Spleen (tissue), 13 donors: ENCODE data around the gene GMCL1. TPM values are rescaled to one million over a fixed set of nuclear protein-coding genes. Genes with fewer than 3 reads are reported as not detected.

Source experiments
- DNase-seq: peaks from one replicate; pipeline ENCODE4 v3.0.0-alpha.2; 2020
- H3K27ac ChIP-seq, 8 donors: fragments of 200-600 bp; sonication (generic) in 7 of 8; 1 replicate in 4 of 8; 2 replicates in 4 of 8; pipeline versions ENCODE4 v1.5.0 to v1.8.0; 2016 to 2021; ENCODE audit warnings: inconsistent platforms in 4 of 8, mild to moderate bottlenecking in 4 of 8, moderate library complexity in 1 of 8
- H3K27me3 ChIP-seq, 7 donors: fragments of 200-600 bp; sonication (generic) in 6 of 7; replicated peaks in 1 of 7; 1 replicate in 4 of 7; 2 replicates in 3 of 7; pipeline versions ENCODE4 v1.5.0 to v1.8.0; 2016 to 2021; ENCODE audit warnings: inconsistent platforms in 3 of 7, mild to moderate bottlenecking in 1 of 7
- H3K36me3 ChIP-seq, 6 donors: fragments of 200-600 bp; sonication (generic) in 5 of 6; 1 replicate in 4 of 6; 2 replicates in 2 of 6; pipeline versions ENCODE4 v1.5.0 to v1.8.0; 2016 to 2021; ENCODE audit warnings: inconsistent platforms in 2 of 6
- H3K4me1 ChIP-seq, 6 donors: fragments of 200-600 bp; sonication (generic) in 5 of 6; 1 replicate in 3 of 6; 2 replicates in 3 of 6; pipeline versions ENCODE4 v1.5.0 to v1.8.0; 2016 to 2021; ENCODE audit warnings: inconsistent platforms in 3 of 6
- H3K4me3 ChIP-seq, 8 donors: fragments of 200-600 bp; sonication (generic) in 7 of 8; 1 replicate in 4 of 8; 2 replicates in 4 of 8; pipeline versions ENCODE4 v1.5.0 to v1.8.0; 2016 to 2021; ENCODE audit warnings: inconsistent platforms in 4 of 8, mild to moderate bottlenecking in 4 of 8, moderate library complexity in 2 of 8
- H3K9me3 ChIP-seq, 8 donors: fragments of 200-600 bp; sonication (generic) in 7 of 8; 1 replicate in 4 of 8; 2 replicates in 4 of 8; pipeline versions ENCODE4 v1.5.0 to v1.8.0; 2016 to 2021; ENCODE audit warnings: inconsistent platforms in 4 of 8
- POLR2A ChIP-seq, 3 donors: fragments of 450-650 bp; IDR thresholded peaks; one replicate each; pipeline ENCODE4 v1.5.1; 2017; ENCODE audit warnings: antibody characterized with exemption in 3 of 3, mild to moderate bottlenecking in 1 of 3
- POLR2AphosphoS5 ChIP-seq, 3 donors: sonication (generic); formaldehyde crosslinking; IDR thresholded peaks; one replicate each; pipeline ENCODE4 v1.5.1; 2017; ENCODE audit warnings: antibody characterized with exemption in 3 of 3
- WGBS, 5 donors: extraction: QIAGEN DNeasy Blood & Tissue Kit in 3 of 5; methylation state at CpG; one replicate each; pipeline versions ENCODE4 v1.1.5 to v1.1.7; 2013 to 2018; 5-methylcytosine and 5-hydroxymethylcytosine counted together
- intact Hi-C: fragments of 100-400 bp; cut with DNase I; formaldehyde crosslinking; loops from one replicate; pipeline ENCODE4 v1.15.0; 2023; ENCODE audit warnings: low total_unique reads
- long read RNA-seq, 2 donors: transcript quantifications; one replicate each; lab custom pipeline, GENCODE V29; 2026
- polyA plus RNA-seq, 3 donors: library from polyadenylated mRNA; stranded (reverse); fragments of 200-250 nt; gene quantifications; one replicate each; pipeline ENCODE4 v1.2.1, GENCODE V29; 2013
- total RNA-seq, 7 donors: library from RNA; depleted of rRNA in 3 of 7; stranded (reverse); fragments of >200 nt in 3 of 7; fragmentation: NEBNext Ultra II Directional in 4 of 7; extraction: Animal tissue kit (Norgen Biotek cat#: 25700) in 4 of 7; gene quantifications; one replicate each; pipeline versions ENCODE4 v1.1.0 to v1.2.1, GENCODE V29; 2016 to 2021
- TF ChIP-seq, protein P1 (sequence below), 11 experiments: fragments of 200-600 bp in 7 of 11; fragments of 450-650 bp in 4 of 11; sonication (generic) in 4 of 11; IDR thresholded peaks in 8 of 11; conservative IDR thresholded peaks in 3 of 11; 1 replicate in 7 of 11; 2 replicates in 4 of 11; pipeline versions ENCODE4 v1.4.0 to v1.8.0; 2016 to 2021; ENCODE audit warnings: antibody characterized with exemption in 11 of 11, inconsistent platforms in 4 of 11, mild to moderate bottlenecking in 1 of 11
- donor health status: healthy with polysubstance abuse.
- donor health status: DM: no; HTN: no; CAD: no; lungs with moderate emphysema.
- donor health status: DM: no; HTN: no; CAD: no.
- donor health status: Bipolar disorder and iron deficiency.
- donor health status: healthy.
- donor health status: DM: no; HTN: no; CAD: no.
- donor health status: DM: yes; HTN: yes; CAD: no.

Gene GMCL1
- total RNA-seq (10 to 100 TPM; 13.2 to 24.1 (median 19.8) TPM), polyA plus RNA-seq (1 to 10 TPM; 5.3 to 7.1 (median 7.1) TPM)
- long read RNA-seq, donor 1, full-length matches to known transcripts: 3 of 3 reads
- long read RNA-seq, donor 1, partial matches to known transcripts: 0 of 3 reads
- long read RNA-seq, donor 1, other reads (novel, unspliced or antisense): 0 of 3 reads
- long read RNA-seq, donor 2, full-length matches to known transcripts: 5 of 5 reads
- long read RNA-seq, donor 2, partial matches to known transcripts: 0 of 5 reads
- long read RNA-seq, donor 2, other reads (novel, unspliced or antisense): 0 of 5 reads

- H3K4me1 ChIP-seq: peaks cover 15 to 54% (median 43%) of the 10 kb centered on the region in 6 donors
- H3K9me3 ChIP-seq: no peaks in the 10 kb centered on the region
- 0 to 1% (median 0%) methylated on average over 12 to 74 of the region's 74 CpGs for WGBS, 5 donors
- peaks cover 0 to 7% (median 0%) of the 10 kb centered on the region in 6 donors for H3K36me3 ChIP-seq
- peak within 1 kb of the TSS; percentile 65 to 99 (median 95) for H3K4me3 ChIP-seq
- no peaks in the 10 kb centered on the region for H3K27me3 ChIP-seq
- H3K27ac ChIP-seq: peak within 1 kb of the TSS; percentile 81 to 99 (median 94)
- intact Hi-C loops: no loop called here
- peak; percentile 99 for DNase-seq
- TF ChIP-seq POLR2A (IDR thresholded peaks at IDR 0.05) (peak; percentile 12 to 73 (median 58)), POLR2AphosphoS5 (IDR thresholded peaks at IDR 0.05) (peak; percentile 97 to 99 (median 99))
- TF ChIP-seq, protein P1, sequence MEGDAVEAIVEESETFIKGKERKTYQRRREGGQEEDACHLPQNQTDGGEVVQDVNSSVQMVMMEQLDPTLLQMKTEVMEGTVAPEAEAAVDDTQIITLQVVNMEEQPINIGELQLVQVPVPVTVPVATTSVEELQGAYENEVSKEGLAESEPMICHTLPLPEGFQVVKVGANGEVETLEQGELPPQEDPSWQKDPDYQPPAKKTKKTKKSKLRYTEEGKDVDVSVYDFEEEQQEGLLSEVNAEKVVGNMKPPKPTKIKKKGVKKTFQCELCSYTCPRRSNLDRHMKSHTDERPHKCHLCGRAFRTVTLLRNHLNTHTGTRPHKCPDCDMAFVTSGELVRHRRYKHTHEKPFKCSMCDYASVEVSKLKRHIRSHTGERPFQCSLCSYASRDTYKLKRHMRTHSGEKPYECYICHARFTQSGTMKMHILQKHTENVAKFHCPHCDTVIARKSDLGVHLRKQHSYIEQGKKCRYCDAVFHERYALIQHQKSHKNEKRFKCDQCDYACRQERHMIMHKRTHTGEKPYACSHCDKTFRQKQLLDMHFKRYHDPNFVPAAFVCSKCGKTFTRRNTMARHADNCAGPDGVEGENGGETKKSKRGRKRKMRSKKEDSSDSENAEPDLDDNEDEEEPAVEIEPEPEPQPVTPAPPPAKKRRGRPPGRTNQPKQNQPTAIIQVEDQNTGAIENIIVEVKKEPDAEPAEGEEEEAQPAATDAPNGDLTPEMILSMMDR (IDR thresholded peaks at IDR 0.05 in 8 of 11, conservative IDR thresholded peaks at IDR 0.05 in 3 of 11): peak in 6 of 11 experiments; percentile 19 to 45 (median 28)
Measured at GRCh38 chr2:69829256-69830044, at the start of gene GMCL1. GMCL1 (plus strand) TSS chr2:69829660; CDS start chr2:69829893, 233 bp downstream.

DNA sequence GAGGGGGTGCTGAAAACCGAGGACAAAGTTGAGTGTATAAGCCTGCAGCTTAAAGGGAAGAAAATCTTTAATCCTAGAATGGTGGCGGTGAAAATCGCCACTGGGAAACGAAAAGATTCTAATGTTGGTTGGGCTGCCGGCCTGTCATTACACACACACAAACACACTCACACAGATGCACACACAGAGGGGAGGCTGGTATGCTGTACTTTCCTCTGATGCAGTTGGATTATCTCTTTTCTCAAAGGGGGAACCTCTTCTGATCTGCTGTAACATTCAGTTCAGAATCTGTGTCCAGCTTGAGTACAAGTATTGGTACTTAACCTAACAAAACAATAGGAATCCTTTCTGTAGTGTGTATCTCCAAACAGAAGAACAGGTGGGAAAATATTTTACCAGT, 48.5 kb upstream of the GMCL1 start:
- 70 to 80% (median 74%) methylated on average over 5 of the region's 5 CpGs for WGBS, 5 donors
- H3K9me3 ChIP-seq: peaks cover 0 to 7% (median 0%) of the 10 kb centered on the region in 8 donors
- TF ChIP-seq POLR2A (IDR thresholded peaks at IDR 0.05) (no peak), POLR2AphosphoS5 (IDR thresholded peaks at IDR 0.05) (no peak)
- TF ChIP-seq, protein P1 (IDR thresholded peaks at IDR 0.05 in 8 of 11, conservative IDR thresholded peaks at IDR 0.05 in 3 of 11): no peak
- peak overlapping the region in 4 of 8 donors; percentile 10 to 30 (median 20) for H3K27ac ChIP-seq
- H3K27me3 ChIP-seq: no peaks in the 10 kb centered on the region
- H3K36me3 ChIP-seq: peaks cover 0 to 16% (median 0%) of the 10 kb centered on the region in 6 donors
- peaks cover 0 to 21% (median 14%) of the 10 kb centered on the region in 6 donors for H3K4me1 ChIP-seq
- intact Hi-C loops: no loop called here
- no peak overlapping the region for H3K4me3 ChIP-seq
- no peak for DNase-seq

DNA sequence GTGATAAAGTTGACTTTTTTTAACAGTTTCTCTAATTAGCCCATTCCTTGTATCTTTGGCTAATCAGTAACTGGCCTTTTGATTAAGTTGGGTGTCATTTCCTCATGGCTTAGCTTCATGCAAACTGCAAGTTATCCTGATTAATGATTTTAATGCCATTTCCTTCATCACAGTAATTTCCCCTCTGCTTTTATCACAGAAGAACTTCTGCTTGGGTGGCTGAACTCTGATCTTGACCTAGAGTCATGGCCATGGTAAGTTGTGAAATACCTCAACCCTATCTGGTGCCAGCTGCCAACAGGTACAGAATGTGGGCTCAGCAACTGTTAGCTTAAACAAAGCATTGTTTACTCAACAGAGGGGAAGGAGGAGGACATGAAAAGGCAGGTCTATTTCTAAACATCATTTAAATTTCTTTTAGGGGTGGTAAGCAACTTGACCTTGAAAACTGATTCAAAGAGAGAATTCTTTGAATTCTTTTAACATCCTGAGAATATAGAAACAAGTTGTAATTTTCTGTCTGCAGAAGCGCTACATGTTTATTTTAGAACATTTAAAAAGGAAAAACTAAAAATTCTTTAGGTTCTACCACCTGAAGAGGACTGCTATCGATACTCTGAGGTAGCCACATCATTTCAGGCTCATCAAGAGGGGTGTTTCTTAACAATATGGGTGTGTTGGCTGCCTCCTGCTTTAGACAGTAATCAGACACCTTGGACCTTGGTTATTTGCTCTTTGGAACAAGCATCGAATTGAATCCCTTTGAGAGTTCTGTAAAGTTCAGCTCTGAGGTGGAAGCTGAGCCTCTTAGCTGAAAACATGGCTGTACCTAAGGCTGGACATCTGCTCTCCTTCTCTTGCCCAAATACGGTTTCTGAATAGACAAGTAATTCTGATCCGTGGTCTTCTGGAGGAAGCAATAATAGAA, 47.9 kb upstream of the GMCL1 start:
- peak overlapping the region in 3 of 8 donors; percentile 10 to 30 (median 28) for H3K27ac ChIP-seq
- peaks cover 0 to 17% (median 11%) of the 10 kb centered on the region in 6 donors for H3K4me1 ChIP-seq
- H3K27me3 ChIP-seq: no peaks in the 10 kb centered on the region
- 55 to 66% (median 65%) methylated on average over 5 of the region's 5 CpGs for WGBS, 5 donors
- no peak for DNase-seq
- intact Hi-C loops: no loop called here
- peaks cover 0 to under 1% (median 0%) of the 10 kb centered on the region in 8 donors for H3K9me3 ChIP-seq
- TF ChIP-seq POLR2A (IDR thresholded peaks at IDR 0.05) (no peak), POLR2AphosphoS5 (IDR thresholded peaks at IDR 0.05) (peak in 1 of 3 donors; percentile 41)
- no peak overlapping the region for H3K4me3 ChIP-seq
- peaks cover 0 to 22% (median 0%) of the 10 kb centered on the region in 6 donors for H3K36me3 ChIP-seq

GRCh38 chr2:69784228-69784627, 45.2 kb upstream of the GMCL1 start:
- intact Hi-C loops: no loop called here
- DNase-seq: no peak
- WGBS, 5 donors: 95 to 98% (median 96%) methylated on average over 5 of the region's 5 CpGs
- Histone ChIP-seq H3K9me3 (no peaks in the 10 kb centered on the region), H3K4me1 (peaks cover 0 to 19% (median 13%) of the 10 kb centered on the region in 6 donors), H3K36me3 (peaks cover 0 to 45% (median 0%) of the 10 kb centered on the region in 6 donors), H3K27ac (no peak overlapping the region), H3K4me3 (no peak overlapping the region), H3K27me3 (no peaks in the 10 kb centered on the region)
- TF ChIP-seq POLR2AphosphoS5 (IDR thresholded peaks at IDR 0.05) (no peak), POLR2A (IDR thresholded peaks at IDR 0.05) (no peak)
- TF ChIP-seq, protein P1 (IDR thresholded peaks at IDR 0.05 in 8 of 11, conservative IDR thresholded peaks at IDR 0.05 in 3 of 11): no peak
